Epithelial cell of proximal tubule (primary cell): ENCODE measurements around the gene TSPAN15. TPM values are rescaled to one million over a fixed set of nuclear protein-coding genes. Genes with fewer than 3 reads are reported as not detected.

Experiments used
- DNase-seq: peaks from one replicate; pipeline ENCODE4 v3.0.0-alpha.2; 2011; ENCODE audit warnings: low read depth
- H3K4me3 ChIP-seq: 2 replicates; pipeline ENCODE4 v1.5.1; 2011; ENCODE audit warnings: low read depth, mild to moderate bottlenecking, low read length
- total RNA-seq: library from RNA; depleted of rRNA; stranded (reverse); fragments of >200 nt; gene quantifications from 2 replicates; pipeline ENCODE4 v1.2.3, GENCODE V29; 2015
- TF ChIP-seq, protein P1 (sequence below): conservative IDR thresholded peaks from 2 replicates; pipeline ENCODE4 v1.5.1; 2012; ENCODE audit warnings: low read depth, mild to moderate bottlenecking, low read length

TSPAN15 gene
- total RNA-seq, 1 donor from 2014 or later = 28.6 TPM

DNA sequence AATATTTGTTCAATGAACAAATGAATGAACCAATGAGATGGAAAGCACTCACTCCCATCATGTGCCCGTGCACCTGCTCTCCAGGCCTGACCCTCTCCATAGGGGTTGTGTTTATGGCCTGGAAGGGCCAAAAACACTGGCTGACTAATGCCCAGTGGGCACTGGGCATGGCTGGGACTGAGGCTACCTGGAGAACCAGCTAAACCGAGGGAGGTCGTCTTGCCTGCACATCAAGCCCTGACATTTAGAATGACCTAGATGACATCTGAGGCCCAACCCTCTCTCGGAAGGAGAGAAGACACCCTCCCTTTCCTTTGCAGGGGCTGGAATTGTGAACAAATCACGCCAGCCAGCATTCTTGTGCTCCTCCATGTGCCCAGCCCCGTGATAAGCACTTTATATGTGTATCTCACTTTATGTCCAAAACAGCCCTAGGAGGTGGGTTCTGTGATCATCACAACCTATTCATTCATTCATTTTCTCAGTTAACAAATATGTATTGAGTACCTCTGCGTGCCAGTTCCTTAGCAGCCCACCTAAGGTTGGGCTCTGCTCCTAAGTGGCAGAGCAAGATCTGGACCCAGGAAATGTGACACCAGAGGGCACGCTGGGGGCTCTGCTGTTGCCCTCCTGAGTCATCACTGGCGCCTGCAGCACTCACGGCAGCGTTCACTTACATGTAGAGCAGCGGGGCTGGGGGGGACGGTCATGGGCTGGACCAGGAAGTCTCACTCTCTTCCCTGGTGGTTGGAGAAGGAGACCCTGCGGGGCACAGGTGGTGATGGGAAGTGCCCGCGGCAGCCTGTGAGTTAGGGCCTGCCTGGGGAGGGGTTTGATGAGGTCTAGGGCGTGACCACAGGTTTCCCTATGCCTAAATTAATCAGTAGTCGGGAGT, 52.0 kb downstream of the TSPAN15 start:
- no peak overlapping the region for H3K4me3 ChIP-seq
- DNase-seq = no peak
- TF ChIP-seq, protein P1, sequence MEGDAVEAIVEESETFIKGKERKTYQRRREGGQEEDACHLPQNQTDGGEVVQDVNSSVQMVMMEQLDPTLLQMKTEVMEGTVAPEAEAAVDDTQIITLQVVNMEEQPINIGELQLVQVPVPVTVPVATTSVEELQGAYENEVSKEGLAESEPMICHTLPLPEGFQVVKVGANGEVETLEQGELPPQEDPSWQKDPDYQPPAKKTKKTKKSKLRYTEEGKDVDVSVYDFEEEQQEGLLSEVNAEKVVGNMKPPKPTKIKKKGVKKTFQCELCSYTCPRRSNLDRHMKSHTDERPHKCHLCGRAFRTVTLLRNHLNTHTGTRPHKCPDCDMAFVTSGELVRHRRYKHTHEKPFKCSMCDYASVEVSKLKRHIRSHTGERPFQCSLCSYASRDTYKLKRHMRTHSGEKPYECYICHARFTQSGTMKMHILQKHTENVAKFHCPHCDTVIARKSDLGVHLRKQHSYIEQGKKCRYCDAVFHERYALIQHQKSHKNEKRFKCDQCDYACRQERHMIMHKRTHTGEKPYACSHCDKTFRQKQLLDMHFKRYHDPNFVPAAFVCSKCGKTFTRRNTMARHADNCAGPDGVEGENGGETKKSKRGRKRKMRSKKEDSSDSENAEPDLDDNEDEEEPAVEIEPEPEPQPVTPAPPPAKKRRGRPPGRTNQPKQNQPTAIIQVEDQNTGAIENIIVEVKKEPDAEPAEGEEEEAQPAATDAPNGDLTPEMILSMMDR = no peak

DNA sequence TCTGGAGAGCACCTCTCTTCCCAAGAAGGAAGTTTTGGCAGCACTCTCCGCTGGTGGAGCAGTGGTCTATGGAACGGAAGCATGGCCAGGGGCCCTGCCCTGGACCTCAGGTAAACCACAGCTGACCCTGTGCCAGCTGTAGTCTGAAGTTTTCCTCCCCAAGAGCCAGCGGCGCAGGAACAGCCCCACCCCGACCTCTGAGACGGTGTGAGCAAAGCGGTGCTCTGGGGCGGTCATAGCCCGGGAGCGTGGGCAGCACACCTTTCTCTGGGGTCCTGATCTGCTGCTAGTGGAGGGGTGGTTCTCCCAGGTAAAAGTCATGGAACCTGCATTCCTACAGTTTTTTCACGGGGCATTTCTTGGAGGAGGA, 52.6 kb downstream of the TSPAN15 start:
- H3K4me3 ChIP-seq = no peak overlapping the region
- TF ChIP-seq, protein P1 = no peak
- DNase-seq = no peak

DNA sequence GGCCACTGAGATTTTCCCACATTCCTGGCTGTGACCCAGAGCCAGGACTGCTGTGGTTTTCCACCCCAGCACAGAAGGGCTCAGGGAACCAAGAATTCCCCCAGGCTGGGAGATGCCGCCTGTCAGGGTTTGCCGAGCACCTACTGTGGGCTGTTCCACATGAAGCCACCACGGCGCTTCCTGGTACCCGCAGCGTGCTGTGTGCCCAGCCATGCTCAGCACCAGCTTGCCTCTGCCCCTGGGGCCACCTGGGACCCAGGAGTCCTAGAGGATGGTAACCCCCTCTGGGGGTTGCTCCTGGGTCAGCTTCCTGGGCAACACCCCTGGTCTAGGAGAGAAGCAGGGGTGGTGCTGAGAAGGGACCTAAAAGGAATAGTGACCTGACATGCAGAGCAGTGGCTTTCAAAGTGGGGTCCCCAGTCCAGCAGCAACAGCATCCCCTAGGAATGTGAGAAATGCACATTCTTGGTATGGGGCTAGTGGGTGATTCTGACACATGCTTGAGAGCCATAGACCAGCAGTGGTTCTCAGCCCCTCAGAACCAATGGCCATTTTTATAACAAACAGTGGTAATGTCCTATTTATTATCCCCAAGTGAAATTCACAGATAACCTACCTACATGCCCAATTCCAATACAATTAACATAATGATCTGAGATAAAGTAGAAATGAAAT, 53.4 kb downstream of the TSPAN15 start:
- H3K4me3 ChIP-seq = no peak overlapping the region
- TF ChIP-seq, protein P1 = no peak
- no peak for DNase-seq

DNA sequence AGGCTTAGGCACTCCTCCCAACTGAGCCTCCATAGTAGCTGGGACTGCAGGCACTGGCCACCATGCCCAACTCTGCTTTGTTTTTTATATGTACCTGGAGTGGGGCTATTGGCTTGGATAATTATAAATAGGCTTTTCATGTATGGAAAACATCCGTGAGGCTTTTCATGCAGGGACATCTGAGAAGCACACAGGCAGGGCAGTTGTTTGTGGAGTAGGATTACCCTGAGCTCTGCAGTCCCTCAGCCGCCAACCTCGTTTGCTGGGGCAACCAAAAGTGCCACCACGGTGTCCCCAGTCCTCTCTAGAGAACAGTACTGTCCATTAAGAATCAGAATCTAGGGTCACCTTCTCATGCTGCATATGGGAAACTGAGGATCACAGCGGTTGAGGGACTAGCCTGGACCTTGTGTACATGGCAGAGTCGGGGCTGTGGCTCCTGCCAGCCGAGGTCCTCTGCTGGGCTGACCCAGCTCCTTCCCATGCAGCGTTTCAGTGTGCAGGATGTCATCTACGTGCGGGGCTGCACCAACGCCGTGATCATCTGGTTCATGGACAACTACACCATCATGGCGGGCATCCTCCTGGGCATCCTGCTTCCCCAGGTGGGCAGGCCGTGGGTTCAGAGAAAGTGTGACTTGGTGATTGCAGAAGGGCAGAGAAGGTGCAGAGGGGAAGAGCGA, 54.5 kb downstream of the TSPAN15 start:
- no peak for DNase-seq

DNA sequence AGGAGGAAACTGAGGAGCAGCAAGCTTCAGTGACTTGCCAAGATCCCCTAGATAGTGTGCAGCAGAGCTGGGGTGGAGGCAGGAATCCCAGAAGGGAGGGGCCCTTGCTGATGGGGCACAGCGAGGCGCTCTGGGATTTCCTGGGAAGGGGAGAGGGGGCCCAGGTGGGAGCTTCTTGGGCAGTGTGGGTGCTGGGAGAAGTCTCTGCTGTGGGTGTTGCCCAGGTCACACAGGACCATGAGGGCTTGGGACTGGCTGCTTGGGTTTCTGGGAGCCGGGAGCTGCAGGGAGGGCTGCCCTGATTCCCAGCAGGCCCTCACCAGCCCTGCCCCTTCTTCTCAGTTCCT, 55.2 kb downstream of the TSPAN15 start:
- TF ChIP-seq, protein P1 = no peak

More for the DNA sequence above, 54.5 kb downstream of the TSPAN15 start:
- TF ChIP-seq, protein P1 = no peak
- no peak overlapping the region for H3K4me3 ChIP-seq

DNA sequence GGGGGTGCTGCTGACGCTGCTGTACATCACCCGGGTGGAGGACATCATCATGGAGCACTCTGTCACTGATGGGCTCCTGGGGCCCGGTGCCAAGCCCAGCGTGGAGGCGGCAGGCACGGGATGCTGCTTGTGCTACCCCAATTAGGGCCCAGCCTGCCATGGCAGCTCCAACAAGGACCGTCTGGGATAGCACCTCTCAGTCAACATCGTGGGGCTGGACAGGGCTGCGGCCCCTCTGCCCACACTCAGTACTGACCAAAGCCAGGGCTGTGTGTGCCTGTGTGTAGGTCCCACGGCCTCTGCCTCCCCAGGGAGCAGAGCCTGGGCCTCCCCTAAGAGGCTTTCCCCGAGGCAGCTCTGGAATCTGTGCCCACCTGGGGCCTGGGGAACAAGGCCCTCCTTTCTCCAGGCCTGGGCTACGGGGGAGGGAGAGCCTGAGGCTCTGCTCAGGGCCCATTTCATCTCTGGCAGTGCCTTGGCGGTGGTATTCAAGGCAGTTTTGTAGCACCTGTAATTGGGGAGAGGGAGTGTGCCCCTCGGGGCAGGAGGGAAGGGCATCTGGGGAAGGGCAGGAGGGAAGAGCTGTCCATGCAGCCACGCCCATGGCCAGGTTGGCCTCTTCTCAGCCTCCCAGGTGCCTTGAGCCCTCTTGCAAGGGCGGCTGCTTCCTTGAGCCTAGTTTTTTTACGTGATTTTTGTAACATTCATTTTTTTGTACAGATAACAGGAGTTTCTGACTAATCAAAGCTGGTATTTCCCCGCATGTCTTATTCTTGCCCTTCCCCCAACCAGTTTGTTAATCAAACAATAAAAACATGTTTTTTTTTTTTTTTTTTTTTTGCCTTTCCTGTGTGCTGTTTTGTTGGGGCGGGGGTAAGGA, 55.8 kb downstream of the TSPAN15 start:
- no peak for DNase-seq

More for the DNA sequence above, 55.2 kb downstream of the TSPAN15 start:
- no peak for DNase-seq
- no peak overlapping the region for H3K4me3 ChIP-seq

More for the DNA sequence above, 55.8 kb downstream of the TSPAN15 start:
- TF ChIP-seq, protein P1 = no peak
- peak overlapping the region; percentile 53 for H3K4me3 ChIP-seq
